ENCODE data around the gene PKMYT1.
"Not testable (repeated sequence)": the region's sequence is repeated elsewhere in the genome, so short reads cannot be mapped to it uniquely, and the experiment has no call there.

Gene PKMYT1

GRCh38 chr16:2963074-2963722 lies 17.0 kb downstream of the PKMYT1 start:
- peak in 1 of 56 donors; percentile 52 for DNase-seq

- no peak for DNase-seq
These were observed 17.7 kb downstream of the PKMYT1 start for GRCh38 chr16:2962334-2963073.

GRCh38 chr16:2960183-2961010 lies 19.8 kb downstream of the PKMYT1 start:
- DNase-seq, result no peak

DNA sequence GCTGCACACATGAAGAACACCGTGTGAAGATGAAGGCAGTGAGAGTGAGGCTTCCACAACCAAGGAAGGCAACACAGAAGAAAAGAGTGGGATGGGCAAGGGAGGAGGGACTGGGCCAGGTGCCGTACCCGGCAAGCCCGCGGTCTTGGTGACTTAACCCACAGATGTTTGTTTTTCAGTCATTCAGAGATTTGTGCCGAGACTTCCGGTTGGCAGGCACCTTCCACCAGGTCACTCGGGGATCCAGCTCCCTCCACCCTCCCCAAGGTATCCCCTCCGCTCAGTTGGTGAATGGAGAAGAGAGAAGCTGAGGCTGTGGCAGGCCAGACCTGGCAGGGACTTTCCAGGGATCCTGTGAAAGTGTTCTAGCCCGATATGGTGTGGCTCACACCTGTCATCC lies 21.0 kb downstream of the PKMYT1 start:
- DNase-seq, result no peak

DNA sequence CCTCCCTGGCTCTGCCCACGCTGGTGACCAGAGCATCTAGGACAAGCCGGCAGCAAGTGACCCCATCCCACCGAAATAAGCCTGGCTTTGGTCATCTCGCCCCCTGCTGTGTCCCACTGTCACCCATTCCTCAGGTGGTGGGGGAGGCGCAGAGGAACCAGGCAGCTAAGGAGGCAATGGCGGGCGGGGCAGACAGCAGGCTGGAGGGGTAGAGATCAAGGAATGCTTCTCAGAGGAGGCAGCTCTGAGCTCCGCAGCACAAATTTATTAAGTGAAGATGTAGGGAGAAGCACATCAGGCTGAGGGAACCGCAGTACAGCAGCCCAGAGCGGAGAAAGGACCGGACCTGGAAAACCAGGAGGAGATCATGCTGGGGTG lies 23.7 kb downstream of the PKMYT1 start:
- DNase-seq, result no peak

DNA sequence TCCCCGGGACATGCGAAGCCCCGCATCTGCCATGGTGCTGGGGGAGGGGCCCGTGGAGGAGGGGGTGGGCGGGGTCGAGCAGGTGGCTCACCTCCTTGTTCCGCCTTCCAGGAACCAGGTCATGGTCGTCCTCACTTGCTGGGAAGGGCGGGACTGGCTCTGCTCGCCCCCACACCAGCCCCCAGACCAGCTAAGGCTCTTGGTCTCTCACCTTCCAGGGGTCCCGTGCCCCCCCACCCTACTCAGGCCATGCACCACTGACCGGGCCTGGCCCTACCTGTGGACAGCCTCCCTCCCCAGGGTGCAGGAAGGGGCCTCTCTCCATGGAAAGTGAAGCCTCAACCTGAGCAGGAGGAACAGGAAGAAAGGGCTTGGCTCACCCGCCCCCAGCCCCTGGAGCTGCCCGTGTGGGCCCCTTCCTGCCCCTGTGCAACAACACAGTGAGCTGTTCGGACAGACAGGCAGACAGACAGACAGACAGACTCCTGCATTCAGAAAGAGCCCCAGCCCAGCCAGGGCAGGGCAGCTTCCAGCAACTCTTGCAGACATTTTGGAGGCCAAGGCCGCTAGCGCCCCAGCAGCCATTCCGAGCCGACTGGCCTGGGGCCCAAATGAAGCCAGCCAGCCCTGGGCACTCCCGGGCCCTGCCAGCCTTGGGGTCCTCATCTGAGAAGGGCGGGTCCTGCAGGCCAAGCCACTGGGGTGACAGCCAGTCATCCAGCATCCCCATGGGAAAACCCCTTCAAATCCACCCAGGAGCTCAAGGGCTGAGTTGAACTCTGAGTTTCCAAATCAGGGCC lies 24.3 kb downstream of the PKMYT1 start:
- DNase-seq, result no peak

DNA sequence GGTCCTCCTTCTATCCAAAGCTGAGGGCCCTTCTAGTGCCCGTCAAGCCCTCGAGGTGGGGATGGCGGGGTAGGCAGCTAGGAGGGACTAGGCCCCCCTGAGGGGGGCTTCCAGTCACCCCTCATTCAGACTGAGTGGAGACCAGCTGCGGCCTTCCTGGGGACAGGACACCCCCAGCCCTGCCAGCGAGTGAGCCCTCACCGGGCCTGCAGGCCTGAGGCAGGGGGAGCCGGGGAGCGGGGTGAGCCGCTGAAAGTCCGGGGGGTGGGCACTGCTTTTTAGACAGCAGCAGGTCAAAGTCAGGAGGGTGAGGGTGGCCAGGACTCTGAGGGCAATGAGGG lies 24.8 kb downstream of the PKMYT1 start:
- DNase-seq, result no peak

DNA sequence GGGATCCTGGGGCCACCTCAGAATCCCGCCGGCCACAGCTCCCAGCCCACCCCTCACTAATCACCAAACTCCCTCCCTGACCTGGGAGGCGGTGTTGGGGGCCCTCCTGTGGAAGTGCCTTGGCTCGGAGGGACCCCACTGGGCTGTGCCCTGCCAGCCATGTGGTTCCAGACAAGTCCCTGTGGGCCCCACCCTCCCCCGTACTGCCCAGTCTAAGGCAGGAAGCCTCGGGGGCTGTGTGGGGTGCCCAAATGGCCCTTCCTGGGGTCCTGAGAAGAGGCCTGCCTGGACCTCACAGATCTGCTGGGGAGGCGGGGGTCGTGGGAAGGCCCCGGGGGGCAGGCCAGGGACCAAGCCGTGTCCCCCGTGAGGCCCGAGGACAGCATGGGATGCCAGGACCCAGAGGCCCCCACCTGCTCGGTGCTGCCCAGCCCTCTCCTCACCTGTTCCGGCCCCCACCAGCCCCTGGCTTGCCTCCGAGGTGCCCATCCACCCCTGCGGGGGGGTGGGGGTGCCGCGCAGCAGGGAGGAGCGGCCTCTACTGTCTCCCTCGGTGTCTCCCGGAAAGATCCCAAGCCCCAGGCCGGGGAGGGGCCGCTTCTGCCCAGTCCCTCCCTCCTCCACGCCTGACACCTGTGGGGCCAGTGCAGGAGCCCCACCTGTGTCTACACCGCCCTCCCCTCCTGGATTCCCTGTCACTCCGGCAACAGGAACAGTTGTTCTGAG lies 25.4 kb downstream of the PKMYT1 start:
- no peak for DNase-seq

- no peak for DNase-seq
These were observed 26.3 kb downstream of the PKMYT1 start for GRCh38 chr16:2953706-2954627.

- DNase-seq, result no peak
These were observed 27.6 kb downstream of the PKMYT1 start for GRCh38 chr16:2952679-2953078.

GRCh38 chr16:2950773-2951172 lies 29.5 kb downstream of the PKMYT1 start:
- DNase-seq, result no peak

DNA sequence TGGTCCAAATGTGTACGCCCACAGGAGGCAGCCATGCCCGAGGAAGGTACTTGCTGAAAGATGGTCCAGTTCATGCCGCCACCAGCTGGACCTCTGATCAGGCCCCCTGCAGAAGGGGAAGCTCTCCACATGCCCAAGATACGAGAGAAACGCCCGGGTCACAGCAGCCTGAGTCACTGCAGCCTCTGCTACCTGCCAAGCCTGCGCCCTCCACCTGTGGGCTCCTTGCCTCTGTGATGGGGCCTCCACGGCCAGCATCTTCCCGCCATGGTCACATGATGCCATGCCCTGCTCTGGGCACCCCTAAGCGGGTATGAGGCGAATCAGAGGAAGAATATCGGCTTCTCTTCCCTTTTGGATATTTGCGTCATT lies 29.9 kb downstream of the PKMYT1 start:
- DNase-seq, result no peak

GRCh38 chr16:2949705-2950352 lies 30.4 kb downstream of the PKMYT1 start:
- no peak for DNase-seq

DNA sequence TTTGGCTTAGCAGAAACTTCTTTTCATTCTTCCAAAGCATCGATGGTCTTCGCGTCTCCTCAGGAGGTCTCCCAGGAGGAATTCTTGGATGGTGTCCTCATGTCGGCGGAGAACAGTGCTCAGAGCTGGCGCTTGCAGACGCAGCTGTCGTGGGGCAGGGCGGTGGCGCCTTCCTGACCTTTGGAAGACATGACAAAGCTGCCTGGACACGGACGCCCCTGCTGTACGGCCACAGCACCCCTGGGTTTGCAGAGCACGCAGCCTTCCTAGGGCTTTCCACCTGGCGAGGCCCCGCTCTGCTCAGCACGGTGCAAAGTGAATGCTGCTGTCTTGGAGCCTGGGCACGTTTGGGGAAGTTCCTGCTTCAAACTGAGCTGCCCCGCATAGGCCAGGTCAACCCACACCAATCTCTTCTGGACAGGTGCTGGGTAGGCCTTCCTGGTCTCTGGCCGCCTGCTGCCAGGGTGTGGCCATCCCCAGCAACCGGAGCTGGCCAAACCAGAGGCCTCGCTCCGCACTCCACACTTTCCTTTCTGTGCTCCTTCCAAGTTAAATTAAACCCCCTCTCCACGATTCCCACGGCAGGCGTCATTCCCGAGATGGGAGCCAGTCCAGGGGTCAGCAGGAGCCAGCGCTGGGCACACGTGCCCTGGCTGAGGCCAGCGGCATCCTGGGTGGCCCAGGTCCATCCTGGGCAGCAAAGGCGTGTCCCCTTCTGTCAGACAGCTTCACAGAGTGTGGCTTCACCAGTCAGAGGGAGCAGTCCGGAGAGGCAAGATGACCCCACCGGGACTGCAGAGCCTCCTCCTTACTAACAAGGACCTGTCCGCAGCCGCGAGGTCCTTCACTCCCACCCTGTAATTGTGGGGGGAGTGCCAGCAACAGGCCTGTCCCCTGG lies 31.2 kb downstream of the PKMYT1 start:
- DNase-seq, result no peak

- no peak for DNase-seq
These were observed 33.6 kb downstream of the PKMYT1 start for GRCh38 chr16:2946649-2947048.

DNA sequence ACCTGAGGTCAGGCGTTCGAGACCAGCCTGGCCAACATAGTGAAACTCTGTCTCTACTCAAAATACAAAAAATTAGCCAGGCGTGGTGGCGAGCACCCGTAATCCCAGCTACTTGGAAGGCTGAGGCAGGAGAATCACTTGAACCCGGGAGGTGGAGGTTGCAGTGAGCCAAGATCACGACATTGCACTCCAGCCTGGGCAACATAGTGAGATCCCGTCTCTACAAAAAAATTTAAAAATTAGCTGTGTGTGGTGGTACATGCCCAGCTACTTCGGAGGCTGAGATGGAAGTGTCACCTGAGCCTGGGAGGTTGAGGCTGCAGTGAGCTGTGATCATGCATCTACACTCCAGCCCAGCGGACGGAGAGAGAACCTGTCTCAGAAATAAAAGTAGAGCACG lies 36.5 kb downstream of the PKMYT1 start:
- not testable (repeated sequence) for DNase-seq

GRCh38 chr16:2942045-2942444 lies 38.2 kb downstream of the PKMYT1 start:
- no peak for DNase-seq

- DNase-seq, result no peak
These were observed 40.3 kb downstream of the PKMYT1 start for GRCh38 chr16:2939968-2940367.

Data from nucleus accumbens (tissue), 56 donors.